ENCODE data around the gene ATP8B4.

- TF ChIP-seq CTCF (IDR thresholded peaks at IDR 0.05 in 8 of 11, conservative IDR thresholded peaks at IDR 0.05 in 3 of 11), result no peak
- no peak for TF ChIP-seq POLR2A (IDR thresholded peaks at IDR 0.05)
- no peak for TF ChIP-seq POLR2AphosphoS5 (IDR thresholded peaks at IDR 0.05)
These were observed 200.0 kb downstream of the ATP8B4 start for GRCh38 chr15:49919034-49919433.

All from spleen (tissue), 7 donors.